Gastrocnemius medialis (tissue), 4 donors: ENCODE data around the gene FGF1. TPM values are rescaled to one million over a fixed set of nuclear protein-coding genes. Genes with fewer than 3 reads are reported as not detected.

Experiments
- ATAC-seq, 2 donors: fragments of 150-250 bp; one replicate each; pipeline ENCODE4 v1.9.1; 2016
- DNase-seq, 2 donors: peaks; one replicate each; pipeline ENCODE4 v3.0.0-alpha.2; 2019
- H3K27ac ChIP-seq, 4 donors: fragments of 200-600 bp; sonication (generic); 1 replicate in 1 of 4; 2 replicates in 3 of 4; pipeline ENCODE4 v1.5.1; 2016 to 2018; ENCODE audit warnings: mild to moderate bottlenecking in 2 of 4, moderate library complexity in 1 of 4
- H3K27me3 ChIP-seq, 3 donors: fragments of 200-600 bp; sonication (generic) in 2 of 3; 1 replicate in 1 of 3; 2 replicates in 2 of 3; pipeline versions ENCODE4 v1.5.1 to v1.6.0; 2016 to 2019; ENCODE audit warnings: mild to moderate bottlenecking in 1 of 3, moderate library complexity in 1 of 3
- H3K36me3 ChIP-seq, 2 donors: fragments of 200-600 bp; sonication (generic) in 1 of 2; one replicate each; pipeline ENCODE4 v1.5.1; 2017 to 2018
- H3K4me1 ChIP-seq, 2 donors: fragments of 200-600 bp; sonication (generic) in 1 of 2; one replicate each; pipeline ENCODE4 v1.5.1; 2016 to 2017; ENCODE audit warnings: mild to moderate bottlenecking in 2 of 2
- H3K4me3 ChIP-seq, 4 donors: fragments of 200-600 bp; sonication (generic) in 3 of 4; 1 replicate in 1 of 4; 2 replicates in 3 of 4; pipeline ENCODE4 v1.5.1; 2016 to 2019; ENCODE audit warnings: mild to moderate bottlenecking in 2 of 4
- H3K9me3 ChIP-seq, 3 donors: fragments of 200-600 bp; sonication (generic) in 2 of 3; 1 replicate in 1 of 3; 2 replicates in 2 of 3; pipeline ENCODE4 v1.5.1; 2016 to 2019
- CTCF ChIP-seq, 5 experiments: fragments of 450-650 bp in 3 of 5; fragments of 200-600 bp in 2 of 5; sonication (generic) in 2 of 5; IDR thresholded peaks in 4 of 5; conservative IDR thresholded peaks in 1 of 5; 1 replicate in 4 of 5; 2 replicates in 1 of 5; pipeline ENCODE4 v1.5.1; 2016 to 2019; ENCODE audit warnings: antibody characterized with exemption in 5 of 5, mild to moderate bottlenecking in 3 of 5, moderate library complexity in 3 of 5
- POLR2A ChIP-seq, 2 donors: fragments of 450-650 bp; IDR thresholded peaks; one replicate each; pipeline ENCODE4 v1.6.1; 2017; ENCODE audit warnings: antibody characterized with exemption in 2 of 2, mild to moderate bottlenecking in 2 of 2, moderate library complexity in 2 of 2
- in situ Hi-C, 4 donors: fragments of 200-750 bp; cut with MboI; loops; one replicate each; pipeline versions ENCODE4 v1.15.0 to v1.8.0; 2017; ENCODE audit warnings: low sequenced_read_pairs in 4 of 4
- intact Hi-C: fragments of 100-400 bp; cut with DNase I; formaldehyde crosslinking; loops from one replicate; pipeline ENCODE4 v1.15.1; 2023; ENCODE audit warnings: low total_unique reads
- total RNA-seq, 4 donors: library from RNA; depleted of rRNA; stranded (reverse); fragments of >200 nt; gene quantifications; one replicate each; pipeline versions ENCODE4 v1.1.0 to v1.2.3, GENCODE V29; 2016

The FGF1 gene
- total RNA-seq, 4 donors from 2014 or later: 0.41 to 2.1 (median 1.2) TPM

DNA sequence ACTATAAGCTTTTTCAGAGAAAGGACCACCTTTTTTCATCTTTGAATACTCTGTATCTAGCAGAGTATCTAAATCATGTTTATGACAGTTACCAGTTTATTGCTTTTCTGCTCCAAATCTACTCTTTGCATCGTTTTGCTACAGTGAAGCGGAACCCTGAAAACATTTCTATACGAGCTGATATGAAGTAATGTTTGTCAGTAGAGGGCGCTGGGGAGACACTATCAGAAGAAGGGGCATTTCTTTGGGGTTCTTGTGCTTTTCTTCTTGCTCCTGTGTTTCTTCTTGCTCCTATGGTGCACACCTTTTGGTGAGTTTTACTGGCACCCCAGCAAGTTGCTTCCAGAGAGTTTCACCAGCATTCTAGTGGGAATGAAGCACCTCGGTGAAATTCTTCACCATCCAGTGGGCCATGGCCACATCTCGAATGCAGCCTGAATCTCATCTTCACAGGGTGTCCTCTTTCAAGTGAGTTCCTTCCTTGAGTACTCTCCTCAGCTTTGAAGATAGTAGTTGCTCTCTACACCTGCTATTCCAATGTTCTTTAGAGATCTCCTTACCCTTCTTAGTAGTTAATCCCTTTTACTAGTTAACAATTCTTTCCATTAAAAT is 98.4 kb downstream of the FGF1 start:
- Histone ChIP-seq H3K9me3 (no peaks in the 10 kb centered on the region), H3K36me3 (no peaks in the 10 kb centered on the region), H3K27me3 (no peaks in the 10 kb centered on the region), H3K4me1 (no peaks in the 10 kb centered on the region), H3K27ac (no peak overlapping the region), H3K4me3 (no peak overlapping the region)
- intact Hi-C loops (no loop called here), in situ Hi-C loops (no loop called here)
- DNase-seq (no peak), ATAC-seq (no peak)
- no peak for TF ChIP-seq POLR2A (IDR thresholded peaks at IDR 0.05)
- peak in 1 of 5 experiments; percentile 34 for TF ChIP-seq CTCF (IDR thresholded peaks at IDR 0.05 in 4 of 5, conservative IDR thresholded peaks at IDR 0.05 in 1 of 5)

DNA sequence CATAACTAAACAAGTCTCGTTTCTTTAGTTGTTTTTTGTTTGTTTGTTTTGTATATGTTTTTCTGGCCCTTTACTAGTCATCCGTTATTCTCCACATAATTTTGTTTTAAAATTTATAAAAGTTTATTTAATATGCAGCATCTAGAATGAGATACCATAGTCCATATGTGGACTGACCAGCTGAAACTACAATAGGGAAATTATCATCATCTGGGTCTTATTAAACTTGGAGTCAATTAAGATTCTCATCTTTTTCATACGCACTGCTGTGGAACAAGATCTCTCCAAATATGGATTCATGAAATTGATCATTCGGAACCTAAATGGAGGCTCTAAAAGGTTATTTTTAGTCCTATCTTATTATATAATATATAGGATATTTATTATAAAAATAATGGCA is 99.3 kb downstream of the FGF1 start:
- Histone ChIP-seq H3K36me3 (no peaks in the 10 kb centered on the region), H3K27ac (no peak overlapping the region), H3K4me3 (no peak overlapping the region), H3K9me3 (no peaks in the 10 kb centered on the region), H3K27me3 (no peaks in the 10 kb centered on the region), H3K4me1 (no peaks in the 10 kb centered on the region)
- TF ChIP-seq POLR2A (IDR thresholded peaks at IDR 0.05) (no peak), CTCF (IDR thresholded peaks at IDR 0.05 in 4 of 5, conservative IDR thresholded peaks at IDR 0.05 in 1 of 5) (no peak)
- ATAC-seq: no peak
- no peak for DNase-seq
- in situ Hi-C loops: no loop called here
- intact Hi-C loops: no loop called here

DNA sequence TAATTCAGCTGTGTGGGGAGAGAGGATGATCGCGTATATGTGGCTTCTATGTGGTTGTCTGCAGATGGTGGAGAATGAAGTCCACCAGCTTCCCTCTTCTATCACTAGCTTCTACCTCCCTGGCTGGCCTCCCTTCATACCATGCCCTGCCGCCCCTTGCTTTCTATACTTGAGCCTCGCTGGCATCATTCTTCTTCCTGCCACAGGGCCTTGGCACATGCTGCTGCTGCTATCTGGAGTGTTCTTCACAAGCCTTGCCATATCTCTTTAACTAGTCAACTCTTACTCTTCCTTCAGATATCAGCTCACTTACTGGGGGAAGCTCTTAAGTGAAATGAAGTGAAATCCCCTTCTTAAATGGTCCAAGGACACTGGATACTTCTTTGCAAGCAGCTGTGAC is 100.4 kb downstream of the FGF1 start:
- intact Hi-C loops (no loop called here), in situ Hi-C loops (no loop called here)
- no peaks in the 10 kb centered on the region for H3K36me3 ChIP-seq
- no peaks in the 10 kb centered on the region for H3K9me3 ChIP-seq
- H3K4me1 ChIP-seq: no peaks in the 10 kb centered on the region
- TF ChIP-seq CTCF (IDR thresholded peaks at IDR 0.05 in 4 of 5, conservative IDR thresholded peaks at IDR 0.05 in 1 of 5) (no peak), POLR2A (IDR thresholded peaks at IDR 0.05) (no peak)
- ATAC-seq: no peak
- no peak overlapping the region for H3K27ac ChIP-seq
- no peaks in the 10 kb centered on the region for H3K27me3 ChIP-seq
- H3K4me3 ChIP-seq: no peak overlapping the region
- DNase-seq: no peak

- ATAC-seq (no peak), DNase-seq (no peak)
- Histone ChIP-seq H3K4me3 (no peak overlapping the region), H3K27ac (no peak overlapping the region), H3K4me1 (no peaks in the 10 kb centered on the region), H3K27me3 (no peaks in the 10 kb centered on the region), H3K36me3 (no peaks in the 10 kb centered on the region), H3K9me3 (no peaks in the 10 kb centered on the region)
- TF ChIP-seq CTCF (IDR thresholded peaks at IDR 0.05 in 4 of 5, conservative IDR thresholded peaks at IDR 0.05 in 1 of 5) (no peak), POLR2A (IDR thresholded peaks at IDR 0.05) (no peak)
- intact Hi-C loops: no loop called here
- in situ Hi-C loops: no loop called here
Observed at GRCh38 chr5:142584891-142585290, 101.0 kb downstream of the FGF1 start.
